GM23338 (cell line): ENCODE results near the gene PPP1R15B. TPM values are rescaled to one million over a fixed set of nuclear protein-coding genes. Genes with fewer than 3 reads are reported as not detected.

ENCODE experiments used
- CREB1 ChIP-seq: fragments of 250-450 bp; sonication (Bioruptor Pico); IDR thresholded peaks from 2 replicates; pipeline ENCODE4 v1.5.0; 2020; ENCODE audit warnings: low read depth, mild to moderate bottlenecking, moderate library complexity
- CTCF ChIP-seq, 2 experiments: fragments of 200-600 bp in 1 of 2; sonication (generic) in 1 of 2; conservative IDR thresholded peaks; 2 replicates each; pipeline versions ENCODE4 v1.5.1 to v1.6.1; 2016 to 2017; ENCODE audit warnings: antibody characterized with exemption in 2 of 2, low read depth in 2 of 2, mild to moderate bottlenecking in 2 of 2, moderate library complexity in 1 of 2
- EZH2 ChIP-seq: fragments of 200-600 bp; sonication (generic); IDR thresholded peaks from one replicate; pipeline ENCODE4 v1.8.0; 2017; ENCODE audit warnings: antibody characterized with exemption, mild to moderate bottlenecking, low read depth; ENCODE audit not compliant: unreplicated experiment
- EZH2phosphoT487 ChIP-seq: fragments of 200-600 bp; sonication (generic); IDR thresholded peaks from one replicate; pipeline ENCODE4 v1.8.1; 2018; ENCODE audit warnings: antibody characterized with exemption; ENCODE audit not compliant: unreplicated experiment
- JUNB ChIP-seq: IDR thresholded peaks from one replicate; pipeline ENCODE4 v1.6.1; 2016; ENCODE audit warnings: antibody characterized with exemption; ENCODE audit not compliant: unreplicated experiment
- POLR2AphosphoS5 ChIP-seq: IDR thresholded peaks from 2 replicates; pipeline ENCODE4 v1.6.1; 2016; ENCODE audit warnings: antibody characterized with exemption, low read depth
- ZNF331 ChIP-seq: fragments of 250-450 bp; sonication (Bioruptor Pico); IDR thresholded peaks from 2 replicates; pipeline ENCODE4 v1.5.0; 2020; ENCODE audit warnings: low read depth, mild to moderate bottlenecking, moderate library complexity
- ZNF462 ChIP-seq: fragments of 250-450 bp; sonication (Bioruptor Pico); IDR thresholded peaks from 2 replicates; pipeline ENCODE4 v1.5.0; 2020; ENCODE audit warnings: mild to moderate bottlenecking, moderate library complexity
- polyA plus RNA-seq: library from polyadenylated mRNA; unstranded; fragments of >200 nt; fragmentation: Nextera tagmentation; extraction: Ambion mirVana; gene quantifications from 2 replicates; pipeline ENCODE4 v1.2.1, GENCODE V29; 2016
- total RNA-seq: library from RNA; depleted of rRNA; stranded (reverse); fragments of >200 nt; shearing (Covaris generic); gene quantifications from 2 replicates; pipeline ENCODE4 v1.2.3, GENCODE V29; 2014
- TF ChIP-seq, protein P1 (sequence below): IDR thresholded peaks from one replicate; pipeline ENCODE4 v1.6.1; 2018; ENCODE audit warnings: antibody characterized with exemption; ENCODE audit not compliant: unreplicated experiment

PPP1R15B gene
- total and polyA plus RNA-seq, 2 experiments from 2014 or later = 17.3 to 64.3 TPM

DNA sequence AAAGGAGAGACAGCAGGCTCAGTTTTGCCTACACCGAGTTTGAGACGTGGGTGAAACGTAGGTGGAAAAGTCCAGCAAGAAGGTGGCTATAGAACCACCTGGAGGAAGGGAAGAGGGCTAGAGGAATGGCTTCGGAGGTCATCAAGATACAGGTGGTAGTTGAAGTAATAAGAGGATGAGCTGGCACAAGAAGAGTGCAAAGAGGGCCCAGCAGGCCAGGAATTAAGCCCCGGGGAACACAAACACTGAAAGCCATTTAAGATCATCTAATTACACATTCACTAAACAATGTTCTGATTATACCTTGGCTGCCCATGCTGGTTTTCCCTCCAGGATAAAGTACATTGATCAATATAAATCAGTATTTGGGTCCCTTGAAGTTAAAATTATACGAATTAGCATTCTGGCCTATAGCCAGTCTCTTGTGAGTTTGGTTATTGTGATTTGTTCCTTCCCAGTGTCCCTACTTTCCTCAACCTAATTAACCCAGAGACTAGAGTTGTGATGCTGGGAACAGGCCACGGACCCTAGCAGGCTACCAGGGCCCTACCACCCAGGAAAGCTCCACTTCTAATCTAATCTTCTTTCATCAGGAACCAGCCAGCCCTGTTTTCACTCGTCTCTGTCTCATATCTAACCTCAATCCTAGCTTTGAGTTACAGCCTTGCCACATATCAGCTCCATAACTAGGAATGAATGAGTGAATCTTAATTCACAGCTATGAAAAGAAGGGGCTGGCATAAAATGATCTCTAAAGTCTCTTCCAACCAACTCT lies 26.4 kb upstream of the PPP1R15B start (continued):
- TF ChIP-seq ZNF462 (no peak), POLR2AphosphoS5 (no peak), ZNF331 (CRISPR knock-in tag) (no peak), JUNB (no peak), EZH2 (no peak), EZH2phosphoT487 (no peak), CTCF (conservative IDR thresholded peaks at IDR 0.05; ENCODE audit: low read depth in 2 of 2) (no peak), CREB1 (CRISPR knock-in tag) (no peak)
- TF ChIP-seq, protein P1, sequence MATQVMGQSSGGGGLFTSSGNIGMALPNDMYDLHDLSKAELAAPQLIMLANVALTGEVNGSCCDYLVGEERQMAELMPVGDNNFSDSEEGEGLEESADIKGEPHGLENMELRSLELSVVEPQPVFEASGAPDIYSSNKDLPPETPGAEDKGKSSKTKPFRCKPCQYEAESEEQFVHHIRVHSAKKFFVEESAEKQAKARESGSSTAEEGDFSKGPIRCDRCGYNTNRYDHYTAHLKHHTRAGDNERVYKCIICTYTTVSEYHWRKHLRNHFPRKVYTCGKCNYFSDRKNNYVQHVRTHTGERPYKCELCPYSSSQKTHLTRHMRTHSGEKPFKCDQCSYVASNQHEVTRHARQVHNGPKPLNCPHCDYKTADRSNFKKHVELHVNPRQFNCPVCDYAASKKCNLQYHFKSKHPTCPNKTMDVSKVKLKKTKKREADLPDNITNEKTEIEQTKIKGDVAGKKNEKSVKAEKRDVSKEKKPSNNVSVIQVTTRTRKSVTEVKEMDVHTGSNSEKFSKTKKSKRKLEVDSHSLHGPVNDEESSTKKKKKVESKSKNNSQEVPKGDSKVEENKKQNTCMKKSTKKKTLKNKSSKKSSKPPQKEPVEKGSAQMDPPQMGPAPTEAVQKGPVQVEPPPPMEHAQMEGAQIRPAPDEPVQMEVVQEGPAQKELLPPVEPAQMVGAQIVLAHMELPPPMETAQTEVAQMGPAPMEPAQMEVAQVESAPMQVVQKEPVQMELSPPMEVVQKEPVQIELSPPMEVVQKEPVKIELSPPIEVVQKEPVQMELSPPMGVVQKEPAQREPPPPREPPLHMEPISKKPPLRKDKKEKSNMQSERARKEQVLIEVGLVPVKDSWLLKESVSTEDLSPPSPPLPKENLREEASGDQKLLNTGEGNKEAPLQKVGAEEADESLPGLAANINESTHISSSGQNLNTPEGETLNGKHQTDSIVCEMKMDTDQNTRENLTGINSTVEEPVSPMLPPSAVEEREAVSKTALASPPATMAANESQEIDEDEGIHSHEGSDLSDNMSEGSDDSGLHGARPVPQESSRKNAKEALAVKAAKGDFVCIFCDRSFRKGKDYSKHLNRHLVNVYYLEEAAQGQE = no peak
